ENCODE results near the gene TTYH2.

DNA sequence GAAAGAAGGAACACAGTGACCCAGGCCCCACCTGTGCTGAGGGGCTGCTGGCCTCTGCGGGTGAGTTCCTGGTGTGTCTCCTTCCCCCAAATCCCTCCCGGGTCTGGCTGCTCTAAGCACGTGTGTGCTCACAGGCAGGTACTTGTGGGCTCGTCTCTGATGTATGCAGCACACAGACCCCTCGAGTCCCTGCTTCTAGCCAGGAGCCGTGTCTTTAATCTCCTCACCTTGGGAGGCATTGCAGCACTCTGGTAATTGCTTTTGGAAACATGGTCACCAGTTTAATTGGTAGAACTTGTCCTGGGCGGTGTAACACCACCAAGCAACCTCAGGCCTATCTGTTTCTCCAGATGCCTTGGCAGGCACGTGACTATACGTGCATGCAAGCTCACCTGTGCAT lies 18.7 kb upstream of the TTYH2 start:
- TF ChIP-seq EP300 (IDR thresholded peaks at IDR 0.05; ENCODE audit: borderline replicate concordance) (no peak), TCF12 (IDR thresholded peaks at IDR 0.05; ENCODE audit: low read depth) (no peak)
